ENCODE data around the gene S1PR5.

- TF ChIP-seq POLR2A (IDR thresholded peaks at IDR 0.05; ENCODE audit: low read depth) (no peak), POLR2AphosphoS5 (IDR thresholded peaks at IDR 0.05) (no peak), CTCF (IDR thresholded peaks at IDR 0.05) (no peak)
Measured at GRCh38 chr19:10552510-10553053, 35.3 kb upstream of the S1PR5 start.

All from esophagus muscularis mucosa (tissue), 3 donors.